Measurements from ENCODE around the gene GHDC. TPM values are rescaled to one million over a fixed set of nuclear protein-coding genes. Genes with fewer than 3 reads are reported as not detected.
"Not testable (repeated sequence)": the region's sequence is repeated elsewhere in the genome, so short reads cannot be mapped to it uniquely, and the experiment has no call there.

The GHDC gene
- total RNA-seq: 12.1 and 27.6 TPM in 2 replicates

GRCh38 chr17:42193969-42194899 is at the start of gene GHDC:
Gene GHDC (minus strand): TSS chr17:42194494. CDS start chr17:42193581, 913 bp downstream.
- DNase-seq (ENCODE audit: low read depth in 2 of 2): peak; percentile 61 to 68

- no peak for DNase-seq (ENCODE audit: low read depth in 2 of 2)
These were observed 49.2 kb upstream of the GHDC start for GRCh38 chr17:42243493-42243982.

GRCh38 chr17:42241871-42242270 is 47.6 kb upstream of the GHDC start:
- no peak for DNase-seq (ENCODE audit: low read depth in 2 of 2)

- not testable (repeated sequence) for DNase-seq (ENCODE audit: low read depth in 2 of 2)
These were observed 46.6 kb upstream of the GHDC start for GRCh38 chr17:42240863-42241262.

- DNase-seq (ENCODE audit: low read depth in 2 of 2): peak in 1 of 2 donors; percentile 40
These were observed 45.9 kb upstream of the GHDC start for GRCh38 chr17:42240201-42240600.

- not testable (repeated sequence) for DNase-seq (ENCODE audit: low read depth in 2 of 2)
These were observed 45.3 kb upstream of the GHDC start for GRCh38 chr17:42239576-42239975.

- no peak for DNase-seq (ENCODE audit: low read depth in 2 of 2)
These were observed 42.5 kb upstream of the GHDC start for GRCh38 chr17:42236760-42237159.

GRCh38 chr17:42233994-42234393 is 39.7 kb upstream of the GHDC start:
- no peak for DNase-seq (ENCODE audit: low read depth in 2 of 2)

- no peak for DNase-seq (ENCODE audit: low read depth in 2 of 2)
These were observed 38.9 kb upstream of the GHDC start for GRCh38 chr17:42233156-42233555.

- no peak for DNase-seq (ENCODE audit: low read depth in 2 of 2)
These were observed 35.9 kb upstream of the GHDC start for GRCh38 chr17:42230225-42230624.

GRCh38 chr17:42227849-42228700 is 33.8 kb upstream of the GHDC start:
- peak in 1 of 2 donors; percentile 33 for DNase-seq (ENCODE audit: low read depth in 2 of 2)

- DNase-seq (ENCODE audit: low read depth in 2 of 2): no peak
These were observed 31.4 kb upstream of the GHDC start for GRCh38 chr17:42225646-42226045.

- no peak for DNase-seq (ENCODE audit: low read depth in 2 of 2)
These were observed 30.4 kb upstream of the GHDC start for GRCh38 chr17:42224651-42225050.

- peak; percentile 64 to 84 for DNase-seq (ENCODE audit: low read depth in 2 of 2)
These were observed 27.8 kb upstream of the GHDC start for GRCh38 chr17:42221886-42222745.

- not testable (repeated sequence) for DNase-seq (ENCODE audit: low read depth in 2 of 2)
These were observed 25.0 kb upstream of the GHDC start for GRCh38 chr17:42219280-42219679.

- no peak for DNase-seq (ENCODE audit: low read depth in 2 of 2)
These were observed 19.9 kb upstream of the GHDC start for GRCh38 chr17:42214156-42214555.

- no peak for DNase-seq (ENCODE audit: low read depth in 2 of 2)
These were observed 18.1 kb upstream of the GHDC start for GRCh38 chr17:42212382-42212781.

GRCh38 chr17:42211921-42212341 is 17.6 kb upstream of the GHDC start:
- DNase-seq (ENCODE audit: low read depth in 2 of 2): not testable (repeated sequence)

- no peak for DNase-seq (ENCODE audit: low read depth in 2 of 2)
These were observed 15.8 kb upstream of the GHDC start for GRCh38 chr17:42210046-42210445.

- peak in 1 of 2 donors; percentile 32 for DNase-seq (ENCODE audit: low read depth in 2 of 2)
These were observed 11.9 kb upstream of the GHDC start for GRCh38 chr17:42206153-42206612.

GRCh38 chr17:42203354-42203753 is 9.1 kb upstream of the GHDC start:
- no peak for DNase-seq (ENCODE audit: low read depth in 2 of 2)

All from dermis microvascular lymphatic vessel endothelial cell (primary cell).